GM12878 (cell line): Measurements from ENCODE around the gene MRPL36. TPM values are rescaled to one million over a fixed set of nuclear protein-coding genes. Genes with fewer than 3 reads are reported as not detected.

Source experiments
- ATAC-seq: fragments of 200-7000 bp; cut with Tn5 transposase; 3 replicates; pipeline ENCODE4 v1.9.1; 2020; ENCODE audit warnings: mild to moderate bottlenecking, moderate library complexity
- BruUV-seq: library from RNA; stranded (reverse); fragments of 400-500 nt; replicated peaks from 2 replicates; lab custom pipeline; 2021; lab: Mats Ljungman, UMichigan
- CTCF ChIA-PET: fragments of 300-600 bp; sonication (Branson Sonifier 250); formaldehyde crosslinking; extraction: SDS; loops from one replicate; lab custom pipeline; 2021; ENCODE audit warnings: inconsistent platforms; lab: Yijun Ruan, JAX
- POLR2A ChIA-PET: fragments of 350-600 bp; formaldehyde crosslinking; extraction: SDS; loops from one replicate; lab custom pipeline; 2021; ENCODE audit warnings: inconsistent platforms; lab: Charles Lee
- RAD21 ChIA-PET: fragments of 300-600 bp; sonication (Branson Sonifier 250); formaldehyde crosslinking; loops from one replicate; lab custom pipeline; 2023; ENCODE audit warnings: antibody characterized with exemption; ENCODE audit not compliant: unreplicated experiment; lab: Charles Lee
- SMC1A ChIA-PET: fragments of 300-600 bp; sonication (Branson Sonifier 250); formaldehyde crosslinking; loops from one replicate; lab custom pipeline; 2023; ENCODE audit not compliant: unreplicated experiment, uncharacterized antibody; lab: Charles Lee
- DNase-seq: peaks from one replicate; pipeline ENCODE4 v3.0.0-alpha.2; 2011; ENCODE audit warnings: low read depth, low spot score
- FAIRE-seq: peaks from 3 replicates; lab custom pipeline; 2011; peaks lifted over from hg19 to GRCh38; lab: Jason Lieb, UNC
- H2AFZ ChIP-seq: 2 replicates; pipeline ENCODE4 v1.6.0; 2011; ENCODE audit warnings: low read depth, low read length, control low read depth; ENCODE audit not compliant: control insufficient read depth
- H3K27ac ChIP-seq: 2 replicates; pipeline ENCODE4 v1.5.1; 2011; ENCODE audit warnings: control low read depth; ENCODE audit not compliant: control insufficient read depth, insufficient read depth
- H3K27me3 ChIP-seq, 2 experiments: replicated peaks in 1 of 2; 2 replicates each; pipeline versions ENCODE4 v1.6.0 to v1.6.1; 2011; ENCODE audit warnings: low read length in 1 of 2; ENCODE audit not compliant: control insufficient read depth in 2 of 2, insufficient read depth in 2 of 2
- H3K36me3 ChIP-seq, 2 experiments: 2 replicates each; pipeline ENCODE4 v1.5.1; 2011; ENCODE audit warnings: low read length in 1 of 2; ENCODE audit not compliant: control insufficient read depth in 2 of 2, insufficient read depth in 2 of 2
- H3K4me1 ChIP-seq: 2 replicates; pipeline ENCODE4 v1.6.1; 2011; ENCODE audit warnings: mild to moderate bottlenecking, low read length, moderate library complexity, mixed read lengths; ENCODE audit not compliant: control insufficient read depth, insufficient read depth
- H3K4me2 ChIP-seq: 2 replicates; pipeline ENCODE4 v1.6.0; 2011; ENCODE audit warnings: control low read depth; ENCODE audit not compliant: control insufficient read depth, insufficient read depth
- H3K4me3 ChIP-seq: fragments of 200-600 bp; sonication (generic); 2 replicates; pipeline ENCODE4 v1.5.1; 2016
- H3K79me2 ChIP-seq: 2 replicates; pipeline ENCODE4 v1.6.0; 2011; ENCODE audit warnings: low read length; ENCODE audit not compliant: control insufficient read depth, insufficient read depth
- H3K9ac ChIP-seq: 2 replicates; pipeline ENCODE4 v1.8.0; 2011; ENCODE audit warnings: low read length, control low read depth, mixed read lengths; ENCODE audit not compliant: control insufficient read depth, insufficient read depth
- H3K9me3 ChIP-seq: replicated peaks from 3 replicates; pipeline ENCODE4 v1.5.1; 2011; ENCODE audit warnings: mild to moderate bottlenecking, low read length; ENCODE audit not compliant: control insufficient read depth, insufficient read depth
- H4K20me1 ChIP-seq: 2 replicates; pipeline ENCODE4 v1.6.0; 2011; ENCODE audit not compliant: control insufficient read depth, insufficient read depth
- LARP7 ChIP-seq: fragments of 450-650 bp; IDR thresholded peaks from 2 replicates; pipeline ENCODE4 v1.6.1; 2017; ENCODE audit warnings: mild to moderate bottlenecking
- PAX5 ChIP-seq: IDR thresholded peaks from 2 replicates; pipeline ENCODE4 v1.6.1; 2011; ENCODE audit warnings: low read depth, low read length, borderline replicate concordance
- SMC3 ChIP-seq: IDR thresholded peaks from 2 replicates; pipeline ENCODE4 v1.6.1; 2011; ENCODE audit warnings: low read length, improper control_type of control experiment, borderline replicate concordance
- ZBED1 ChIP-seq: IDR thresholded peaks from 2 replicates; pipeline ENCODE4 v1.6.1; 2016; ENCODE audit warnings: borderline replicate concordance
- WGBS: methylation state at CpG from one replicate; pipeline ENCODE4 v1.1.6; 2016; ENCODE audit warnings: low lambda C conversion rate; ENCODE audit not compliant: insufficient replicate concordance, insufficient coverage; ENCODE audit errors: missing lambda C conversion rate; 5-methylcytosine and 5-hydroxymethylcytosine counted together
- in situ Hi-C: fragments of 300-500 bp; cut with MboI; formaldehyde crosslinking; loops from 9 replicates; pipeline ENCODE4 v1.14.3; 2018; ENCODE audit warnings: mixed read lengths
- intact Hi-C: fragments of 100-400 bp; cut with micrococcal nuclease; formaldehyde crosslinking; loops from one replicate; pipeline ENCODE4 v1.14.2; 2022; ENCODE audit not compliant: unreplicated experiment
- polyA plus RNA-seq, 11 experiments: library from polyadenylated mRNA; depleted of rRNA in 4 of 11; unstranded in 6 of 11; stranded (reverse) in 5 of 11; fragments of >200 nt; fragmentation: Nextera tagmentation in 4 of 11; fragmentation: Illumina TruSeq in 1 of 11; extraction: Ambion mirVana in 4 of 11; extraction: Trizol in 1 of 11; gene quantifications; 1 replicate in 1 of 11; 2 replicates in 10 of 11; pipeline versions ENCODE4 v1.2.1 to v1.2.3, GENCODE V29; 2011 to 2016; ENCODE audit warnings: inconsistent platforms in 2 of 11, missing spikeins in 2 of 11, low read depth in 1 of 11
- total RNA-seq, 4 experiments: library from RNA; depleted of rRNA in 3 of 4; stranded (reverse); fragments of >200 nt in 3 of 4; fragmentation: Illumina TruSeq in 1 of 4; extraction: Trizol in 1 of 4; gene quantifications; 2 replicates each; pipeline versions ENCODE4 v1.2.1 to v1.2.3, GENCODE V29; 2013 to 2021
- TF ChIP-seq, protein P1 (sequence below): fragments of 450-650 bp; IDR thresholded peaks from 2 replicates; pipeline ENCODE4 v1.6.1; 2016; ENCODE audit warnings: mild to moderate bottlenecking, moderate library complexity, borderline replicate concordance
- TF ChIP-seq, protein P2 (sequence below): IDR thresholded peaks from 2 replicates; pipeline ENCODE4 v1.6.1; 2011; ENCODE audit warnings: borderline replicate concordance, low read depth, mild to moderate bottlenecking, moderate library complexity, low read length; ENCODE audit not compliant: insufficient read depth, poor library complexity, severe bottlenecking

Gene MRPL36
- total and polyA plus RNA-seq, 10 of the 15 experiments (the other 5 are each of a cell fraction or from before 2014, with no cell fraction given) = 89.2 to 559 (median 152) TPM

DNA sequence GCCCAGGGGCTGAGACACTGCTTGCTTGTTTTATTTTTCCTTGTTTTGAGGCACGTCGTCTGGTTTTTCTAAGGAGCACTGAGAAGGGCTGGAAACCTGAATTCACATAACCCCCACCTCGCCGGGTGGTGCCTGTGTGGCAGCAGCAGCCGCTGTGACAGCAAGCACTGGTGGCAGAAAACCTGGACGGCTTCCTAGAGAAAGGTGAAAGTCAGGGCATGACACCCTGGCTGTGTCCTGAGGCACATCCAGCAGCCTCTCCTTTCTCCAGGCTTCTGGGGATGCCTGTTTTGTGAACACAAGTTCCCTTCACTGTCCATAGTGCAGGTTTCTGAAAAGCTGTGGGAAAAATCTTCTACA is 29.2 kb downstream of the MRPL36 start:
- ChIA-PET POLR2A (interaction anchor here (1.8 kb wide), 1 partner anchor 29 kb away, joined by 6 read pairs; the partner anchor contains the start of gene MRPL36), SMC1A (interaction anchor here (1.3 kb wide), 1 partner anchor 11 kb away, joined by 4 read pairs; no protein-coding TSS in a partner anchor)
- H3K9me3 ChIP-seq = no peaks in the 10 kb centered on the region; the same call in 2 of the 3 replicates
- H3K27me3 ChIP-seq = no peaks in the 10 kb centered on the region
- H3K36me3 ChIP-seq = no peaks in the 10 kb centered on the region
- in situ Hi-C loops = no loop called here
- H3K4me3 ChIP-seq = no peak overlapping the region
- 35% methylated on average over 6 of the region's 6 CpGs for WGBS
- no peak overlapping the region for H2AFZ ChIP-seq
- H3K9ac ChIP-seq = no peak overlapping the region
- TF ChIP-seq SMC3 = no peak
- TF ChIP-seq, protein P1, sequence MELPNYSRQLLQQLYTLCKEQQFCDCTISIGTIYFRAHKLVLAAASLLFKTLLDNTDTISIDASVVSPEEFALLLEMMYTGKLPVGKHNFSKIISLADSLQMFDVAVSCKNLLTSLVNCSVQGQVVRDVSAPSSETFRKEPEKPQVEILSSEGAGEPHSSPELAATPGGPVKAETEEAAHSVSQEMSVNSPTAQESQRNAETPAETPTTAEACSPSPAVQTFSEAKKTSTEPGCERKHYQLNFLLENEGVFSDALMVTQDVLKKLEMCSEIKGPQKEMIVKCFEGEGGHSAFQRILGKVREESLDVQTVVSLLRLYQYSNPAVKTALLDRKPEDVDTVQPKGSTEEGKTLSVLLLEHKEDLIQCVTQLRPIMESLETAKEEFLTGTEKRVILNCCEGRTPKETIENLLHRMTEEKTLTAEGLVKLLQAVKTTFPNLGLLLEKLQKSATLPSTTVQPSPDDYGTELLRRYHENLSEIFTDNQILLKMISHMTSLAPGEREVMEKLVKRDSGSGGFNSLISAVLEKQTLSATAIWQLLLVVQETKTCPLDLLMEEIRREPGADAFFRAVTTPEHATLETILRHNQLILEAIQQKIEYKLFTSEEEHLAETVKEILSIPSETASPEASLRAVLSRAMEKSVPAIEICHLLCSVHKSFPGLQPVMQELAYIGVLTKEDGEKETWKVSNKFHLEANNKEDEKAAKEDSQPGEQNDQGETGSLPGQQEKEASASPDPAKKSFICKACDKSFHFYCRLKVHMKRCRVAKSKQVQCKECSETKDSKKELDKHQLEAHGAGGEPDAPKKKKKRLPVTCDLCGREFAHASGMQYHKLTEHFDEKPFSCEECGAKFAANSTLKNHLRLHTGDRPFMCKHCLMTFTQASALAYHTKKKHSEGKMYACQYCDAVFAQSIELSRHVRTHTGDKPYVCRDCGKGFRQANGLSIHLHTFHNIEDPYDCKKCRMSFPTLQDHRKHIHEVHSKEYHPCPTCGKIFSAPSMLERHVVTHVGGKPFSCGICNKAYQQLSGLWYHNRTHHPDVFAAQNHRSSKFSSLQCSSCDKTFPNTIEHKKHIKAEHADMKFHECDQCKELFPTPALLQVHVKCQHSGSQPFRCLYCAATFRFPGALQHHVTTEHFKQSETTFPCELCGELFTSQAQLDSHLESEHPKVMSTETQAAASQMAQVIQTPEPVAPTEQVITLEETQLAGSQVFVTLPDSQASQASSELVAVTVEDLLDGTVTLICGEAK = no peak
- TF ChIP-seq, protein P2, sequence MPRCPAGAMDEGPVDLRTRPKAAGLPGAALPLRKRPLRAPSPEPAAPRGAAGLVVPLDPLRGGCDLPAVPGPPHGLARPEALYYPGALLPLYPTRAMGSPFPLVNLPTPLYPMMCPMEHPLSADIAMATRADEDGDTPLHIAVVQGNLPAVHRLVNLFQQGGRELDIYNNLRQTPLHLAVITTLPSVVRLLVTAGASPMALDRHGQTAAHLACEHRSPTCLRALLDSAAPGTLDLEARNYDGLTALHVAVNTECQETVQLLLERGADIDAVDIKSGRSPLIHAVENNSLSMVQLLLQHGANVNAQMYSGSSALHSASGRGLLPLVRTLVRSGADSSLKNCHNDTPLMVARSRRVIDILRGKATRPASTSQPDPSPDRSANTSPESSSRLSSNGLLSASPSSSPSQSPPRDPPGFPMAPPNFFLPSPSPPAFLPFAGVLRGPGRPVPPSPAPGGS = no peak
- no peak for TF ChIP-seq LARP7
- no peak for TF ChIP-seq PAX5
- TF ChIP-seq ZBED1 = no peak
- TF ChIP-seq, all 136 proteins: peak for 0
- ATAC-seq (no peak), FAIRE-seq (no peak), DNase-seq (no peak)
- ChIA-PET RAD21 (no interaction called here), CTCF (interaction anchor here (0.5 to 0.9 kb wide), 2 partner anchors 32 to 1434 kb away, joined by 3 read pairs; no protein-coding TSS in a partner anchor)
- H3K79me2 ChIP-seq = no peaks in the 10 kb centered on the region
- H3K4me2 ChIP-seq = no peak overlapping the region
- no peak overlapping the region for H3K27ac ChIP-seq
- intact Hi-C loops = no loop called here
- H4K20me1 ChIP-seq = no peaks in the 10 kb centered on the region
- no TSS peak for BruUV-seq
- no peaks in the 10 kb centered on the region; the same call in 1 of the 2 replicates for H3K4me1 ChIP-seq
